ENCODE measurements around the gene CEP97.

GRCh38 chr3:101809178-101810021 is 85.0 kb downstream of the CEP97 start:
- TF ChIP-seq NR2C2 (CRISPR knock-in tag; IDR thresholded peaks at IDR 0.05): no peak
- TF ChIP-seq NR2C2 (tag; IDR thresholded peaks at IDR 0.05): no peak
- no peak for TF ChIP-seq ZC3H11A (IDR thresholded peaks at IDR 0.05; ENCODE audit: low read depth, low read length)
- no peak for TF ChIP-seq SIX5 (IDR thresholded peaks at IDR 0.05; ENCODE audit: borderline replicate concordance in 1 of 2, insufficient read depth in 1 of 2, low read depth in 1 of 2, low read length in 2 of 2)
- TF ChIP-seq NKRF (IDR thresholded peaks at IDR 0.05; ENCODE audit: borderline replicate concordance): no peak
- TF ChIP-seq ZBTB26 (CRISPR knock-in tag; IDR thresholded peaks at IDR 0.05): no peak
- TF ChIP-seq JUND (IDR thresholded peaks at IDR 0.05; ENCODE audit: borderline replicate concordance, low read depth, low read length): no peak
- TF ChIP-seq JUND (tag; IDR thresholded peaks at IDR 0.05; ENCODE audit: borderline replicate concordance, low read depth, low read length): no peak
- no peak for TF ChIP-seq EZH2 (IDR thresholded peaks at IDR 0.05; ENCODE audit: borderline replicate concordance, low read depth, low read length)
- TF ChIP-seq HDAC8 (tag; IDR thresholded peaks at IDR 0.05): no peak

Measured in K562 (cell line).